HG03457 (cell line): ENCODE data around the gene NUPR1.
"Not testable (repeated sequence)": the region's sequence is repeated elsewhere in the genome, so short reads cannot be mapped to it uniquely, and the experiment has no call there.

ENCODE experiments used
- ATAC-seq: cut with Tn5 transposase; IDR thresholded peaks from one replicate; pipeline ENCODE4 v1.9.1; 2021; ENCODE audit warnings: moderate number of reproducible peaks; ENCODE audit not compliant: unreplicated experiment

The NUPR1 gene

GRCh38 chr16:28538733-28539596 is at the start of gene NUPR1:
TSS of gene NUPR1 (minus strand) at chr16:28538974. CDS start at chr16:28538907, 67 bp downstream.
- no peak for ATAC-seq

- no peak for ATAC-seq
These were observed 48.6 kb upstream of the NUPR1 start for GRCh38 chr16:28587386-28587785.

GRCh38 chr16:28586466-28586865 is 47.7 kb upstream of the NUPR1 start:
- ATAC-seq = no peak

GRCh38 chr16:28585674-28586073 is 46.9 kb upstream of the NUPR1 start:
- ATAC-seq = no peak

GRCh38 chr16:28580726-28581315 is 42.0 kb upstream of the NUPR1 start:
- ATAC-seq = no peak

- ATAC-seq = no peak
These were observed 36.8 kb upstream of the NUPR1 start for GRCh38 chr16:28575446-28576109.

- ATAC-seq = no peak
These were observed 36.2 kb upstream of the NUPR1 start for GRCh38 chr16:28574925-28575324.

GRCh38 chr16:28573738-28574718 is 35.3 kb upstream of the NUPR1 start:
- ATAC-seq = no peak

- ATAC-seq = no peak
These were observed 34.1 kb upstream of the NUPR1 start for GRCh38 chr16:28572696-28573510.

GRCh38 chr16:28569968-28570752 is 31.4 kb upstream of the NUPR1 start:
- ATAC-seq = no peak

- ATAC-seq = no peak
These were observed 30.2 kb upstream of the NUPR1 start for GRCh38 chr16:28569021-28569420.

GRCh38 chr16:28567292-28567691 is 28.5 kb upstream of the NUPR1 start:
- ATAC-seq = no peak

GRCh38 chr16:28566233-28566925 is 27.6 kb upstream of the NUPR1 start:
- not testable (repeated sequence) for ATAC-seq

GRCh38 chr16:28563218-28563617 is 24.4 kb upstream of the NUPR1 start:
- ATAC-seq = no peak

GRCh38 chr16:28562199-28562598 is 23.4 kb upstream of the NUPR1 start:
- ATAC-seq = no peak

GRCh38 chr16:28561557-28562187 is 22.9 kb upstream of the NUPR1 start:
- no peak for ATAC-seq

- no peak for ATAC-seq
These were observed 19.7 kb upstream of the NUPR1 start for GRCh38 chr16:28558456-28558855.

GRCh38 chr16:28556914-28557320 is 18.1 kb upstream of the NUPR1 start:
- ATAC-seq = no peak
